C4-2B (cell line): Measurements from ENCODE around the gene MED22.

Experiments
- CTCF ChIP-seq: fragments of 450-650 bp; conservative IDR thresholded peaks from 2 replicates; pipeline ENCODE4 v1.5.1; 2017; ENCODE audit warnings: mild to moderate bottlenecking
- ZFX ChIP-seq: fragments of 450-650 bp; IDR thresholded peaks from 2 replicates; pipeline ENCODE4 v1.6.1; 2017

GRCh38 chr9:133367778-133368177, 19.8 kb upstream of the MED22 start:
- TF ChIP-seq CTCF (no peak), ZFX (no peak)
